Transverse colon (tissue), 4 donors: ENCODE results near the gene ZNF516. TPM values are rescaled to one million over a fixed set of nuclear protein-coding genes. Genes with fewer than 3 reads are reported as not detected.

ENCODE experiments used
- DNase-seq: peaks from one replicate; pipeline ENCODE4 v3.0.0-alpha.2; 2019
- H3K27ac ChIP-seq, 4 donors: fragments of 200-600 bp; sonication (generic); 2 replicates each; pipeline ENCODE4 v1.5.1; 2016 to 2018; ENCODE audit warnings: inconsistent platforms in 4 of 4
- H3K27me3 ChIP-seq: fragments of 200-600 bp; sonication (generic); 2 replicates; pipeline ENCODE4 v1.5.1; 2017; ENCODE audit warnings: inconsistent platforms
- H3K36me3 ChIP-seq, 4 donors: fragments of 200-600 bp; sonication (generic); 2 replicates each; pipeline ENCODE4 v1.5.1; 2017 to 2019; ENCODE audit warnings: inconsistent platforms in 4 of 4
- H3K4me1 ChIP-seq, 4 donors: fragments of 200-600 bp; sonication (generic); 2 replicates each; pipeline ENCODE4 v1.5.1; 2017 to 2020; ENCODE audit warnings: inconsistent platforms in 4 of 4
- H3K4me3 ChIP-seq, 4 donors: fragments of 200-600 bp; sonication (generic); 1 replicate in 1 of 4; 2 replicates in 3 of 4; pipeline versions ENCODE4 v1.5.1 to v1.6.1; 2017 to 2019; ENCODE audit warnings: inconsistent platforms in 4 of 4
- H3K9me3 ChIP-seq, 2 donors: fragments of 200-600 bp; sonication (generic); 2 replicates each; pipeline ENCODE4 v1.5.1; 2017 to 2019; ENCODE audit warnings: inconsistent platforms in 2 of 2
- CTCF ChIP-seq, 5 experiments: fragments of 200-600 bp in 3 of 5; fragments of 450-650 bp in 2 of 5; sonication (generic) in 3 of 5; IDR thresholded peaks; 1 replicate in 2 of 5; 2 replicates in 3 of 5; pipeline ENCODE4 v1.5.1; 2016 to 2017; ENCODE audit warnings: antibody characterized with exemption in 5 of 5, inconsistent platforms in 3 of 5, mild to moderate bottlenecking in 2 of 5, moderate library complexity in 1 of 5
- EP300 ChIP-seq: sonication (generic); formaldehyde crosslinking; IDR thresholded peaks from one replicate; pipeline ENCODE4 v1.6.1; 2017; ENCODE audit warnings: antibody characterized with exemption, low read depth
- POLR2A ChIP-seq: fragments of 450-650 bp; IDR thresholded peaks from one replicate; pipeline ENCODE4 v1.6.1; 2016; ENCODE audit warnings: antibody characterized with exemption, mild to moderate bottlenecking, moderate library complexity
- POLR2AphosphoS5 ChIP-seq, 3 donors: sonication (generic); formaldehyde crosslinking; IDR thresholded peaks; one replicate each; pipeline ENCODE4 v1.6.1; 2016; ENCODE audit warnings: antibody characterized with exemption in 3 of 3
- WGBS, 2 donors: methylation state at CpG; one replicate each; pipeline ENCODE4 v1.1.5; 2018; ENCODE audit warnings: low coverage in 1 of 2; 5-methylcytosine and 5-hydroxymethylcytosine counted together
- in situ Hi-C, 4 donors: fragments of 200-750 bp; cut with MboI; loops; one replicate each; pipeline versions ENCODE4 v1.15.0 to v1.15.1; 2017; ENCODE audit warnings: low sequenced_read_pairs in 3 of 4, low pct_ligation_motif_present in 1 of 4, low pct_unique_long_range_greater_than_20kb in 1 of 4
- intact Hi-C: fragments of 100-400 bp; cut with DNase I; formaldehyde crosslinking; loops from one replicate; pipeline ENCODE4 v1.15.1; 2023; ENCODE audit warnings: low total_unique reads
- total RNA-seq, 4 donors: library from RNA; depleted of rRNA; stranded (reverse); fragments of >200 nt; gene quantifications; one replicate each; pipeline ENCODE4 v1.1.0, GENCODE V29; 2016

ZNF516 gene
- total RNA-seq, 4 donors from 2014 or later = 19.4 to 37.8 (median 26.7) TPM

GRCh38 chr18:76358774-76359173, 136.3 kb downstream of the ZNF516 start:
- Histone ChIP-seq H3K4me3 (no peak overlapping the region), H3K27me3 (no peaks in the 10 kb centered on the region), H3K9me3 (no peaks in the 10 kb centered on the region), H3K27ac (no peak overlapping the region), H3K4me1 (peaks cover 0 to 5% (median 1%) of the 10 kb centered on the region in 4 donors), H3K36me3 (peaks cover 0 to 23% (median 2%) of the 10 kb centered on the region in 4 donors)
- 71 to 92% methylated on average over 1 to 8 of the region's 8 CpGs for WGBS, 2 donors
- TF ChIP-seq EP300 (no peak), POLR2A (no peak), POLR2AphosphoS5 (IDR thresholded peaks at IDR 0.05) (no peak), CTCF (IDR thresholded peaks at IDR 0.05) (no peak)
- no peak for DNase-seq
- intact Hi-C loops (loop anchor here (10.0 kb wide), 1 partner anchor 484 kb away; no protein-coding TSS in a partner anchor), in situ Hi-C loops (no loop called here)

GRCh38 chr18:76357585-76358260, 137.3 kb downstream of the ZNF516 start:
- Histone ChIP-seq H3K27ac (no peak overlapping the region), H3K36me3 (peaks cover 0 to 23% (median 2%) of the 10 kb centered on the region in 4 donors), H3K4me1 (peaks cover 0 to 2% (median 0%) of the 10 kb centered on the region in 4 donors), H3K4me3 (no peak overlapping the region), H3K27me3 (no peaks in the 10 kb centered on the region), H3K9me3 (no peaks in the 10 kb centered on the region)
- TF ChIP-seq EP300 (no peak), POLR2AphosphoS5 (IDR thresholded peaks at IDR 0.05) (no peak), POLR2A (no peak)
- in situ Hi-C loops = no loop called here
- DNase-seq = no peak
- WGBS, 2 donors = 63 to 84% methylated on average over 7 to 12 of the region's 12 CpGs
- intact Hi-C loops = loop anchor here (10.0 kb wide), 1 partner anchor 483 kb away; no protein-coding TSS in a partner anchor

- no peak for DNase-seq
- Histone ChIP-seq H3K4me1 (peaks cover 0 to 4% (median 1%) of the 10 kb centered on the region in 4 donors), H3K27ac (no peak overlapping the region), H3K9me3 (no peaks in the 10 kb centered on the region), H3K27me3 (no peaks in the 10 kb centered on the region), H3K4me3 (no peak overlapping the region), H3K36me3 (peaks cover 0 to 19% (median 2%) of the 10 kb centered on the region in 4 donors)
- 80 to 90% methylated on average over 1 to 26 of the region's 26 CpGs for WGBS, 2 donors
- TF ChIP-seq POLR2AphosphoS5 (IDR thresholded peaks at IDR 0.05) (no peak), POLR2A (no peak), EP300 (no peak), CTCF (IDR thresholded peaks at IDR 0.05) (no peak)
- in situ Hi-C loops = no loop called here
- intact Hi-C loops = loop anchor here (10.0 kb wide), 1 partner anchor 482 kb away; no protein-coding TSS in a partner anchor
These were observed 137.9 kb downstream of the ZNF516 start for GRCh38 chr18:76357174-76357573.

GRCh38 chr18:76356666-76357065, 138.4 kb downstream of the ZNF516 start:
- DNase-seq = no peak
- Histone ChIP-seq H3K4me1 (peaks cover 0 to 6% (median 1%) of the 10 kb centered on the region in 4 donors), H3K27me3 (no peaks in the 10 kb centered on the region), H3K27ac (no peak overlapping the region), H3K4me3 (no peak overlapping the region), H3K9me3 (no peaks in the 10 kb centered on the region), H3K36me3 (peaks cover 0 to 16% (median 2%) of the 10 kb centered on the region in 4 donors)
- 75 to 88% methylated on average over 5 to 10 of the region's 10 CpGs for WGBS, 2 donors
- TF ChIP-seq CTCF (IDR thresholded peaks at IDR 0.05) (no peak), POLR2A (no peak), POLR2AphosphoS5 (IDR thresholded peaks at IDR 0.05) (no peak), EP300 (no peak)
- in situ Hi-C loops (no loop called here), intact Hi-C loops (loop anchor here (10.0 kb wide), 1 partner anchor 482 kb away; no protein-coding TSS in a partner anchor)
